ENCODE results near the gene SLC22A23.

- TF ChIP-seq CTCF (conservative IDR thresholded peaks at IDR 0.05; ENCODE audit: low read depth in 2 of 2) (no peak), POLR2AphosphoS5 (IDR thresholded peaks at IDR 0.05; ENCODE audit: low read depth) (no peak), EZH2phosphoT487 (IDR thresholded peaks at IDR 0.05; ENCODE audit: unreplicated experiment) (no peak), EZH2 (IDR thresholded peaks at IDR 0.05; ENCODE audit: low read depth, unreplicated experiment) (no peak), JUNB (IDR thresholded peaks at IDR 0.05; ENCODE audit: unreplicated experiment) (no peak), CREB1 (CRISPR knock-in tag; IDR thresholded peaks at IDR 0.05; ENCODE audit: low read depth) (no peak)
Observed at GRCh38 chr6:3232017-3232945, 224.6 kb downstream of the SLC22A23 start.
